ENCODE results near the gene IQCH.

GRCh38 chr15:67411486-67411885, 156.9 kb downstream of the IQCH start:
- TF ChIP-seq EZH2 (IDR thresholded peaks at IDR 0.05; ENCODE audit: low read length): no peak
- TF ChIP-seq CTCF (optimal IDR thresholded peaks at IDR 0.05 in 1 of 3, IDR thresholded peaks at IDR 0.05 in 1 of 3, conservative IDR thresholded peaks at IDR 0.05 in 1 of 3; ENCODE audit: extremely low read depth in 1 of 3, insufficient read depth in 2 of 3, low read length in 3 of 3): no peak
